GM21737 (cell line): ENCODE measurements around the gene THSD7B.

Experiments used
- ATAC-seq: cut with Tn5 transposase; IDR thresholded peaks from one replicate; pipeline ENCODE4 v1.9.1; 2021; ENCODE audit warnings: mild to moderate bottlenecking, moderate library complexity; ENCODE audit not compliant: unreplicated experiment

THSD7B gene

GRCh38 chr2:137115795-137116089 lies 350.4 kb downstream of the THSD7B start:
- no peak for ATAC-seq

DNA sequence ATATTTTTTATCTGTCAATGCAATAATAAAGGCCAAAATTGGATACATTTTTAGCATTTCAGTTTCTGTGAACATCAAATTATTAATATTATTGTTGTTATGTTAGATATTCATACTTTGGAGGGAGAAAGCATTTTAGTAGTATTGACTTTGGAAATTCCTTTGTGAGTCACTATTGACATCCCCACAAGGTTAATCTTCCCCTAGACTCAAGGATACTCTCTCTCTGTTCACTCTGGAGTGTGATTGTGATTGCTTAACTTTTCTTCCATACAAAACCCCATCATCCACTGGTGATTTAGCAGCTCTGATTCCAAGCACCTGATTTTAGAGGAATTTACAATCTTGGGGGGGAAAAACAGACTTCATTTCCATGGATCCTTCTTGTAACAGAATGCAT lies 352.0 kb downstream of the THSD7B start:
- ATAC-seq, result no peak

GRCh38 chr2:137118140-137118539 lies 352.8 kb downstream of the THSD7B start:
- no peak for ATAC-seq

GRCh38 chr2:137123226-137123625 lies 357.9 kb downstream of the THSD7B start:
- ATAC-seq, result no peak

DNA sequence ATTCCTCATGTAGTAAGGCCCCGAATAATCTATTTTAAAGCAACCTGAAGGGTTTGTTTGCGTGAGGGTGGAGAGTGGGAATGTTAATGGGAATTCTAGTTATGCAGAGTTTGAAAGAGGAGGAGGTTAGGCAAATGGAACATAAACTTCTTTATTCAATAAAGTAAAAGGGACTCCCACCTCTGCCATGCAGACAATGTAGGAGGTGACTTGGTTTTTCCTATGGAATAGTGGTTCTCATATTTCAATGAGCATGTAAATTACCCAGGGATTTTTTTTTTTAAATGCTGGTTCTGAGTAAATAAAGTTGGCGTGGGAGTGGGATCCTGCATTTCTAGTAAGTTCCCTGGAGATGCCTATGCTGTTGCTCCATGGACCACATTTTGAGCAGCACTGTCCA lies 367.9 kb downstream of the THSD7B start:
- ATAC-seq, result no peak

DNA sequence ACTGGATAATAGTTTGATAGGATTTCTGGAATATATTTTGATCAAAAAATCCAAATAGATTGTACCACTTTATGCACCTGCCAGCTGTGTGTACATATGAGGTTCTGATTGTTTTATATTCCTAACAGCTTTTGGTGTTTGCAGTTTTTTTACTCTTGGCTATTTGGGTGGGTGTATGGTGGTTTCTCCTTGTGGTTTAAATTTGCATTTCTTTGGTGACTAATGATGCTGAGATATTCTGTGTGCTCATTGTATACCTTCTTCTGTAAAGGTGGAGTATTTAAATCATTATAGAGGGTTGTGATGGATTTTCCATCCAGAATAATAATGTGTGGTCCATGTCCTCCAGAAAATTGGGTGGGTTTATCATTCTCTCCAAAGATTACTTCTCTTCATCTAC lies 372.9 kb downstream of the THSD7B start:
- ATAC-seq, result no peak

GRCh38 chr2:137151731-137152130 lies 386.4 kb downstream of the THSD7B start:
- ATAC-seq, result no peak

- ATAC-seq, result no peak
Measured at GRCh38 chr2:137154946-137155345, 389.6 kb downstream of the THSD7B start.

- no peak for ATAC-seq
Measured at GRCh38 chr2:137155356-137156104, 390.2 kb downstream of the THSD7B start.

DNA sequence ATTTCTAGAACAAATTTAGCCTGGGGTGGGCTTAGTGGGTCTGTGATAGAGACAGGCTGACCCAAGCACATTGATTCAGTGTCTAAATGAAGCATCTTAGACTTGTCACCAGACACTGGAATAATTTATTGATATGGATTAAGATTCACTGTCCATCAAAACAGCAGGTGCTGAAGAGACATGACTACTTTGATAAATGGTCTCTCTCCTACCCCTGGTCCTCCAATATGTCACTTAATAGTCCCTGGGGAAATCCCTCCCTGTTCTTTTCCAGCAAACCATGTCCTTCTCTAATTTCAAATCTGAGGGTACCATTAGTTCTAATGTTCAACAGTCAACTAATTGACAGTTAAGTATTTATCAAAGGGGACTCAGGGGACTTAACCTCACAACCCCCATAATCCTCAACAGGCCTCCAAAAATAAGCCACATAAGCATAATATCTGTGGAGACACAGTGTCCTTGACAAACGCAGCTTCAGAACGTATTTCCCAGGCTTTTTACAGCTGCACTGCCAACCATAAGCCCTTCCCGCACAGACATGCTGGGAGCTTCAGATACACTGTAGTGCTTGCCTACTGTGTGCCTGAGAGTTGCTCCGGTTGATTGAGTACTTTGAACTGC lies 391.0 kb downstream of the THSD7B start:
- no peak for ATAC-seq

DNA sequence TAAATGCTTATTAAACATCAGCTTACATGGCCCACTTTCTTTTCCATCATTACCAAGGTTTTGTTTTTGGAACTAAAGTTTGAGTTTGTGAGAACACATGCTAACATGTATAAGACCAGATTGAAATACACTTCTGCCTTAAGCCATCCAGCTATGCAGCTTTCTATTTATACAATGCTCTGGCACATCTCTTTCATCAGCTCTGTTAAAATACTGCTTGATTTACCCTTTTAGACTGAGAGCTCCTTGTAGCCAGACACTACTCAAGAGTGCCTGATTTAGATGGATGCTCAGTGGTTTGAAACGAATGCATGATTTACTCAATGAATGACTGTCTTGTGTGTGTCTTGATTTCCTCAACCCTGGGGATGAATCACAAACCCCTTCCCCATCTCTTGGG lies 392.5 kb downstream of the THSD7B start:
- ATAC-seq, result no peak

- no peak for ATAC-seq
Measured at GRCh38 chr2:137161250-137161649, 395.9 kb downstream of the THSD7B start.

DNA sequence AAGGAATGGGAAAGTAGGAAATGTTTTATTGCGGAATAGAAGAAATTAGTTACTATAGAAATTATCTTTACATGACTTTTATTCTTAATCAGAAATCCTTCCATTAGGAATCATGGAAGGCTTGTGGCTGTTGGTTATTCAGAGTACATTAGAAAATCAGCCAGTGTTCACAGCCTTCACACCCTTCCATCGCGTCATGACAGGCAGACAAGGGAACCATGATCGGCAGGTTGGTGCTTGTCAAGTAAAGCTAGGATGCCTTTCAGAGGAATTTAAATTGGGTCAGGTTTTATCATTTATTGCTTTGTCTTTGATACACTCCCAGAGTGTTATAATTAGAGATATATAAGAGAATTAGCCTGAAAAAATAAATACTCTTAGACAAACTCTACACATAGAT lies 400.6 kb downstream of the THSD7B start:
- ATAC-seq, result no peak

DNA sequence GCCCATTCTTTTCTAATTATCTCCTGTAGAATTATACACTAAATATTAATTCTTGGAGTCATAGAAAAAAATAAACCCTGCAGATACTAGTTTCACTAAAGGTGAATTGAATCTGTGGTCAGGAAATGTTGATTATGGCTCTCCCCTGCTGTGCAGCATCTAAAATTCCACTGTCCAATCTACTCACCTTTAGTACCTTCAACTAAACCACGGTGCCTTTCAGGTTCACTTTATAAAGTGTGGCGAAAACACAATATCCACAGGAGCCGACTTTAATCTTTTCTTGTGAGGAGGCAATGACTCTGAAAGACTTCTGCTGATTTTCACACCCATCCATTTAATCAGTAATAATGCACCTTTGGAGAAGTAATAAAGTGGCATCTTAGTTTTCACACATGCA lies 402.3 kb downstream of the THSD7B start:
- no peak for ATAC-seq

GRCh38 chr2:137168552-137168951 lies 403.2 kb downstream of the THSD7B start:
- no peak for ATAC-seq

DNA sequence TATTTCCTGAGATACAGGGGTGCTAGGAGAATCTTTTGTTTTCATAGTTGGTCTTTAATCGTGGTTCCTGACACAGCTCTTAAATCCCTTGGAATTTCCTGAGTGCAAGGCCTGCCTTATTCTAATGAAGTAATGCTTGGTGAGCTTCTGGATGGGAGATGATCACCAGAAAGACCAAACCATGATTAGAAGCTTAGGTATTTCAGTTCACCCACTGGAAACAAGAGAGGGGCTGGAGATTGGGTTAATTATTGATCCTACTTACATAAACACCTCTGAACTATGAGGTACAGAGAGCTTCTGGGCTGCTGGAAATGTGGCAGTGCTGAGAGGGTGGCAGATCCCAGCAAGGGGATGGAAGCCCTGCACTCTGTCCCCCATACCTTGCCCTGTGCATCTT lies 406.8 kb downstream of the THSD7B start:
- no peak for ATAC-seq

DNA sequence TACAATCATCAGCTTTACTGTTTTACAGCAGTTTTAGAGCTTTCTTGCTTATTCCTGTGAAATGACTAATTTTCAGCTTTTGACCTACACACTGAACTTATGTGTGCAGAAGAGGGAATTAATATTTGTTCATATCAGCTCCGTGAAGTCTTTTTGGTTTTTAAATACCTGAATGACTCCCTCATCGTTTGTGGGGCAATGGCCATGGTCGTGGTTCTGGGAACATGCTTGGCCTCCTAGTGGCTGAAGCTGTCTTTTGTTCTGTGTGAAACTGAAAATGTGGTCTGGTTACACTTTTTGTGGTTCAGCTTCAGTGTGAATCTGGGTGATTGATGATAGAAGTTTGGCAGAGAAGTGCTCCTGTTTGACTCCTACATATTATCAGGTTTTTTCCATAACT lies 408.1 kb downstream of the THSD7B start:
- ATAC-seq, result no peak

DNA sequence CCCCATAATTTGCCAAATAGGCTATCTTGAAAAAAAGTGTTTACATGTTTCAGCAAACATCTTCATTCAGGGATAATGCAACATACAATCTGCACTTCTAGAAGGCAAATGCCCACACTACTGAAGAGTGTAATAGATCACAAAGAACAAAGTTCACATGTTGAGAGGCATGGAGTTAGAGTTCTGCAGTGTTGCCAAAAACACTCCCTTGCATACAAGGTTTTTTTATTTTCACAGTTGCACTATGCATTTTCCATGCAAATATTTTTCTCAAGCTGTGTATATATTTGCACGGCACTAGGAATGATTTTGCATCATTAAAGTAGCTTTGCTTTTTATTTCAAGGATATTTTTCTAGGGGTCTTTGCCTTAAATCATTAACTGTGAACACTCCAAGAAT lies 409.9 kb downstream of the THSD7B start:
- no peak for ATAC-seq

GRCh38 chr2:137178951-137179377 lies 413.6 kb downstream of the THSD7B start:
- no peak for ATAC-seq

GRCh38 chr2:137179542-137179941 lies 414.2 kb downstream of the THSD7B start:
- ATAC-seq, result no peak

DNA sequence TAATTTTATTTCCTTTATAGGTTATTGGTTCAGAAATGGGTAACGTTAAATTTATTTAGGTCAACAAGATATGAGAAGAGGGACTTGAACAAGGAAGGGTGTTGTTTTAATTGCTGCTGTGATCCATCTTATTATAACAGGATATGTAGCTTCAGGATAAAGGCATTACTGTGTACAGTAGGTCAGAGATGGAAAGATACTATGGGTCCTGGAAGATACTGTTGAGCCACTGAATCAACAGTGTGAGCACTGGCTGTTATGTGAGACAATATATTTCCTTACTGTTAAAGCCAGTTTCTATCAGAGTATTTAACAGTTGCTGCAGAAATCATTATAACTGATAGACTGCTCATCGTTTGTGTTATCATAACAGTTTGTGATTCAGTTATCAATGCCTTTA lies 414.7 kb downstream of the THSD7B start:
- ATAC-seq, result no peak

DNA sequence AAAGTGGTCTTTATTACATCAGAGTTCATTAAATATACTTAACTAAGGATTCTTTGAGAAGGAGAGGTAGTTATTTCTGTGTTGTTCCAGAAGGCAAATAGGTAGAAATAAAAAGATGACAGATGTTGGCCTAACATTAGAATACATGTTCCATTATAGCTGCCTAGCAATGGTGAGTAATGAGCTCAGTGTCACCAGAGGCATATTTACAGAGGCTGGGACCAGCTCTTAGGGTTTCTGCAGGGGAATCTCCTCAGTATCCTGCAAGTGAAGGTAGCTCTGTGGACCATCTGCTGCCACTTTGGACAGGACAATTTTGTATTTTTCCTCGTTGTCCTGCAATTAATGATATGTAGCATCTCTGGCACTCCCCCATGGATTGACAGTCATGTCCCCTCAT lies 416.0 kb downstream of the THSD7B start:
- no peak for ATAC-seq

- ATAC-seq, result no peak
Measured at GRCh38 chr2:137182071-137182470, 416.7 kb downstream of the THSD7B start.
